ENCODE results near the gene NT5C1B. TPM values are rescaled to one million over a fixed set of nuclear protein-coding genes. Genes with fewer than 3 reads are reported as not detected.

Gene NT5C1B
- total RNA-seq, 2 donors from 2014 or later = not detected

- DNase-seq = no peak
- peaks cover 4 to 16% of the 10 kb centered on the region in 2 donors for H3K36me3 Mint-ChIP-seq (ENCODE audit: insufficient read depth in 2 of 2)
- H3K9me3 Mint-ChIP-seq = no peaks in the 10 kb centered on the region
- peak overlapping the region; percentile 89 to 94 for H3K4me3 Mint-ChIP-seq
- peak overlapping the region; percentile 92 for H3K27ac Mint-ChIP-seq
- H3K27me3 Mint-ChIP-seq (ENCODE audit: low read depth) = no peaks in the 10 kb centered on the region
- no peak for ATAC-seq (replicated peaks in 1 of 2)
- H3K4me1 Mint-ChIP-seq (ENCODE audit: low read depth) = peaks cover 39% of the 10 kb centered on the region
Observed at GRCh38 chr2:18559531-18560030, 29.8 kb downstream of the NT5C1B start.

GRCh38 chr2:18558458-18558857 lies 30.9 kb downstream of the NT5C1B start:
- Mint-ChIP-seq H3K9me3 (no peaks in the 10 kb centered on the region), H3K36me3 (ENCODE audit: insufficient read depth in 2 of 2) (peaks cover 4 to 15% of the 10 kb centered on the region in 2 donors), H3K4me1 (ENCODE audit: low read depth) (peaks cover 44% of the 10 kb centered on the region), H3K27ac (peak overlapping the region; percentile 92), H3K4me3 (peak overlapping the region; percentile 89 to 94), H3K27me3 (ENCODE audit: low read depth) (no peaks in the 10 kb centered on the region)
- ATAC-seq (replicated peaks in 1 of 2) = no peak
- no peak for DNase-seq

DNA sequence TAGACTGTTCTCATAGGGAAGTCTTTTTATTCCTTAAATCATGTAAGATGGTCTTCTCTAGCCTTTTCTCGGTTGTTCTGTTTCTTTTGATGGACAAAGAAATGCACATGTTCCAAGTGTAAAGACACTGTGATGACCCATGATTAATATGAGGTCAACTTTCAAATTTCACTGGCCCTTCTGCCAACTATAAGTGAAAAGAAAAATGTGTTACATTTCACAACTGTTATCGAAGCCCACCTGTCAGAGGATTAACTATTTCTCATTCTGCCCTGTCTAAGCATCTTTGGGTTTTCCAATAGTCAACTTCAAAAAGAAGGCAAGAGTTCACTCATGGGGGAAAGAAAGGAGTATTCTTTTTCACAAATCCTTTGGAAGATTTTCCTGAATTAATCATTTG lies 32.2 kb downstream of the NT5C1B start:
- peaks cover 4 to 16% of the 10 kb centered on the region in 2 donors for H3K36me3 Mint-ChIP-seq (ENCODE audit: insufficient read depth in 2 of 2)
- no peaks in the 10 kb centered on the region for H3K27me3 Mint-ChIP-seq (ENCODE audit: low read depth)
- H3K4me3 Mint-ChIP-seq = no peak overlapping the region
- H3K4me1 Mint-ChIP-seq (ENCODE audit: low read depth) = peaks cover 57% of the 10 kb centered on the region
- ATAC-seq (replicated peaks in 1 of 2) (no peak), DNase-seq (no peak)
- H3K9me3 Mint-ChIP-seq = no peaks in the 10 kb centered on the region
- H3K27ac Mint-ChIP-seq = no peak overlapping the region

- Mint-ChIP-seq H3K4me3 (no peak overlapping the region), H3K36me3 (ENCODE audit: insufficient read depth in 2 of 2) (peaks cover 4 to 16% of the 10 kb centered on the region in 2 donors), H3K4me1 (ENCODE audit: low read depth) (peaks cover 66% of the 10 kb centered on the region), H3K27me3 (ENCODE audit: low read depth) (no peaks in the 10 kb centered on the region), H3K27ac (peak overlapping the region; percentile 69), H3K9me3 (no peaks in the 10 kb centered on the region)
- DNase-seq = no peak
- ATAC-seq (replicated peaks in 1 of 2) = peak; percentile 45 to 50
Observed at GRCh38 chr2:18552351-18553077, 36.9 kb downstream of the NT5C1B start.

- no peak overlapping the region for H3K27ac Mint-ChIP-seq
- DNase-seq (no peak), ATAC-seq (replicated peaks in 1 of 2) (no peak)
- no peaks in the 10 kb centered on the region for H3K27me3 Mint-ChIP-seq (ENCODE audit: low read depth)
- H3K4me3 Mint-ChIP-seq = no peak overlapping the region
- peaks cover 4 to 15% of the 10 kb centered on the region in 2 donors for H3K36me3 Mint-ChIP-seq (ENCODE audit: insufficient read depth in 2 of 2)
- no peaks in the 10 kb centered on the region for H3K9me3 Mint-ChIP-seq
- H3K4me1 Mint-ChIP-seq (ENCODE audit: low read depth) = peaks cover 65% of the 10 kb centered on the region
Observed at GRCh38 chr2:18551623-18552022, 37.7 kb downstream of the NT5C1B start.

- no peak overlapping the region for H3K27ac Mint-ChIP-seq
- no peak overlapping the region for H3K4me3 Mint-ChIP-seq
- DNase-seq (no peak), ATAC-seq (replicated peaks in 1 of 2) (no peak)
- no peaks in the 10 kb centered on the region for H3K9me3 Mint-ChIP-seq
- peaks cover 66% of the 10 kb centered on the region for H3K4me1 Mint-ChIP-seq (ENCODE audit: low read depth)
- no peaks in the 10 kb centered on the region for H3K27me3 Mint-ChIP-seq (ENCODE audit: low read depth)
- H3K36me3 Mint-ChIP-seq (ENCODE audit: insufficient read depth in 2 of 2) = peaks cover 2 to 11% of the 10 kb centered on the region in 2 donors
Observed at GRCh38 chr2:18551169-18551568, 38.2 kb downstream of the NT5C1B start.

- H3K4me3 Mint-ChIP-seq = no peak overlapping the region
- no peaks in the 10 kb centered on the region for H3K9me3 Mint-ChIP-seq
- H3K27ac Mint-ChIP-seq = no peak overlapping the region
- H3K4me1 Mint-ChIP-seq (ENCODE audit: low read depth) = peaks cover 71% of the 10 kb centered on the region
- ATAC-seq (replicated peaks in 1 of 2) = no peak
- DNase-seq = no peak
- H3K36me3 Mint-ChIP-seq (ENCODE audit: insufficient read depth in 2 of 2) = peaks cover 2 to 10% of the 10 kb centered on the region in 2 donors
- H3K27me3 Mint-ChIP-seq (ENCODE audit: low read depth) = no peaks in the 10 kb centered on the region
Observed at GRCh38 chr2:18550433-18550832, 38.9 kb downstream of the NT5C1B start.

- DNase-seq (no peak), ATAC-seq (replicated peaks in 1 of 2) (no peak)
- peaks cover 0 to 5% of the 10 kb centered on the region in 2 donors for H3K36me3 Mint-ChIP-seq (ENCODE audit: insufficient read depth in 2 of 2)
- no peaks in the 10 kb centered on the region for H3K9me3 Mint-ChIP-seq
- H3K4me3 Mint-ChIP-seq = no peak overlapping the region
- no peak overlapping the region for H3K27ac Mint-ChIP-seq
- peaks cover 75% of the 10 kb centered on the region for H3K4me1 Mint-ChIP-seq (ENCODE audit: low read depth)
- H3K27me3 Mint-ChIP-seq (ENCODE audit: low read depth) = no peaks in the 10 kb centered on the region
Observed at GRCh38 chr2:18549083-18549482, 40.3 kb downstream of the NT5C1B start.

GRCh38 chr2:18548621-18549020 lies 40.7 kb downstream of the NT5C1B start:
- Mint-ChIP-seq H3K9me3 (no peaks in the 10 kb centered on the region), H3K27ac (no peak overlapping the region), H3K4me3 (no peak overlapping the region), H3K27me3 (ENCODE audit: low read depth) (no peaks in the 10 kb centered on the region), H3K4me1 (ENCODE audit: low read depth) (peaks cover 72% of the 10 kb centered on the region), H3K36me3 (ENCODE audit: insufficient read depth in 2 of 2) (peaks cover 0 to 2% of the 10 kb centered on the region in 2 donors)
- ATAC-seq (replicated peaks in 1 of 2) (no peak), DNase-seq (no peak)

- H3K36me3 Mint-ChIP-seq (ENCODE audit: insufficient read depth in 2 of 2) = peaks cover 2% of the 10 kb centered on the region in 2 donors
Observed at GRCh38 chr2:18546567-18546966, 42.8 kb downstream of the NT5C1B start.

GRCh38 chr2:18545384-18545783 lies 44.0 kb downstream of the NT5C1B start:
- ATAC-seq (replicated peaks in 1 of 2) = peak; percentile 83
- Mint-ChIP-seq H3K4me3 (peak overlapping the region; percentile 13 to 49), H3K27ac (no peak overlapping the region), H3K4me1 (ENCODE audit: low read depth) (peaks cover 52% of the 10 kb centered on the region), H3K27me3 (ENCODE audit: low read depth) (peaks cover 5% of the 10 kb centered on the region), H3K9me3 (peaks cover 0 to 3% of the 10 kb centered on the region in 2 donors), H3K36me3 (ENCODE audit: insufficient read depth in 2 of 2) (peaks cover 4 to 5% of the 10 kb centered on the region in 2 donors)
- peak in 1 of 2 donors; percentile 18 for DNase-seq

More at GRCh38 chr2:18546567-18546966, 42.8 kb downstream of the NT5C1B start:
- Mint-ChIP-seq H3K27ac (peak overlapping the region; percentile 83), H3K27me3 (ENCODE audit: low read depth) (peaks cover 5% of the 10 kb centered on the region), H3K9me3 (peaks cover 0 to 1% of the 10 kb centered on the region in 2 donors), H3K4me3 (peak overlapping the region; percentile 53 to 79), H3K4me1 (ENCODE audit: low read depth) (peaks cover 52% of the 10 kb centered on the region)
- DNase-seq (no peak), ATAC-seq (replicated peaks in 1 of 2) (peak; percentile 45 to 49)

GRCh38 chr2:18544171-18544570 lies 45.2 kb downstream of the NT5C1B start:
- ATAC-seq (replicated peaks in 1 of 2) (no peak), DNase-seq (no peak)
- Mint-ChIP-seq H3K27me3 (ENCODE audit: low read depth) (peaks cover 5% of the 10 kb centered on the region), H3K4me1 (ENCODE audit: low read depth) (peaks cover 40% of the 10 kb centered on the region), H3K4me3 (no peak overlapping the region), H3K9me3 (peaks cover 0 to 3% of the 10 kb centered on the region in 2 donors), H3K27ac (no peak overlapping the region), H3K36me3 (ENCODE audit: insufficient read depth in 2 of 2) (peaks cover 4 to 5% of the 10 kb centered on the region in 2 donors)

DNA sequence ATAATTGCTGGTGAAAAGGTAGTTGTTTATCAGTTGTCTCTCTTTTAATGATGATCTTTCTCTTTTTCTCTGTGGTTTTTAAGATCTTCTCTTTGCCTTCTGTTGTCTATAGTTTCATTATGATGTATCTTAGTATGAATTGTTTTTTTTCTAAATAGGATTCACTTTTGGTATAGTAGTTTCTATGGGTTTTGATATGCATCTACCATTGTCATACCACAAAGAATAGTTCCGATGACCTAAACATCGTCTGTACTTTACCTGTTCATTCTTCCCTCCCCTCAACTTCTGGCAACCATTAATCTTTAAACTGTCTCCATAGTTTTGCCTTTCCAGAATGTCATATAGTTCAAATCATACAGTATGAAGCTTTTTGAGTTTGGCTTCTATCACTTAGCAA lies 48.5 kb downstream of the NT5C1B start:
- Mint-ChIP-seq H3K4me3 (no peak overlapping the region), H3K27me3 (ENCODE audit: low read depth) (peaks cover 5% of the 10 kb centered on the region), H3K4me1 (ENCODE audit: low read depth) (peaks cover 14% of the 10 kb centered on the region), H3K36me3 (ENCODE audit: insufficient read depth in 2 of 2) (peaks cover 4 to 5% of the 10 kb centered on the region in 2 donors), H3K27ac (no peak overlapping the region), H3K9me3 (peaks cover 0 to 3% of the 10 kb centered on the region in 2 donors)
- ATAC-seq (replicated peaks in 1 of 2) (peak; percentile 76 to 79), DNase-seq (no peak)
